Smooth muscle cell (in vitro differentiated cells): ENCODE results near the gene CD36. TPM values are rescaled to one million over a fixed set of nuclear protein-coding genes. Genes with fewer than 3 reads are reported as not detected.

ENCODE experiments used
- DNase-seq: peaks from one replicate; lab custom pipeline; 2025; ENCODE audit not compliant: unreplicated experiment; lab: John Stamatoyannopoulos, UW
- H2AFZ ChIP-seq: fragments of 200-600 bp; sonication (generic); 2 replicates; pipeline ENCODE4 v1.6.0; 2016; ENCODE audit warnings: antibody characterized with exemption, low read depth, mild to moderate bottlenecking
- H3F3A ChIP-seq: fragments of 200-600 bp; sonication (generic); 2 replicates; pipeline ENCODE4 v1.6.0; 2017; ENCODE audit warnings: antibody characterized with exemption, low read depth
- H3K27ac ChIP-seq: fragments of 200-600 bp; sonication (generic); 2 replicates; pipeline ENCODE4 v1.5.1; 2016; ENCODE audit warnings: low read depth, mild to moderate bottlenecking
- H3K27me3 ChIP-seq: fragments of 200-600 bp; sonication (generic); 2 replicates; pipeline ENCODE4 v1.6.1; 2016; ENCODE audit warnings: low read depth, mild to moderate bottlenecking
- H3K36me3 ChIP-seq: fragments of 200-600 bp; sonication (generic); 2 replicates; pipeline ENCODE4 v1.5.1; 2016; ENCODE audit warnings: low read depth
- H3K4me1 ChIP-seq: fragments of 200-600 bp; sonication (generic); 2 replicates; pipeline ENCODE4 v1.5.1; 2016; ENCODE audit warnings: low read depth
- H3K4me2 ChIP-seq: fragments of 200-600 bp; sonication (generic); 2 replicates; pipeline ENCODE4 v1.6.0; 2016; ENCODE audit warnings: mild to moderate bottlenecking
- H3K4me3 ChIP-seq: fragments of 200-600 bp; sonication (generic); 2 replicates; pipeline ENCODE4 v1.5.1; 2016; ENCODE audit warnings: mild to moderate bottlenecking
- H3K79me2 ChIP-seq: fragments of 200-600 bp; sonication (generic); 2 replicates; pipeline ENCODE4 v1.6.0; 2016; ENCODE audit warnings: low read depth, mild to moderate bottlenecking
- H3K9ac ChIP-seq: fragments of 200-600 bp; sonication (generic); 2 replicates; pipeline ENCODE4 v1.6.0; 2016; ENCODE audit warnings: low read depth
- H3K9me3 ChIP-seq: fragments of 200-600 bp; sonication (generic); replicated peaks from 2 replicates; pipeline ENCODE4 v1.5.1; 2016; ENCODE audit warnings: low read depth
- H4K20me1 ChIP-seq: fragments of 200-600 bp; sonication (generic); 2 replicates; pipeline ENCODE4 v1.6.0; 2016; ENCODE audit warnings: low read depth
- CTCF ChIP-seq: fragments of 200-600 bp; sonication (generic); IDR thresholded peaks from 2 replicates; pipeline ENCODE4 v1.5.1; 2017; ENCODE audit warnings: borderline replicate concordance, mild to moderate bottlenecking, antibody characterized with exemption; ENCODE audit not compliant: insufficient read depth, poor library complexity, severe bottlenecking
- WGBS: methylation state at CpG from one replicate; pipeline ENCODE4 v1.1.7; 2016; ENCODE audit warnings: low lambda C conversion rate; 5-methylcytosine and 5-hydroxymethylcytosine counted together
- polyA plus RNA-seq: library from polyadenylated mRNA; unstranded; fragments of >200 nt; fragmentation: Nextera tagmentation; extraction: Ambion mirVana; gene quantifications from 2 replicates; pipeline ENCODE4 v1.2.1, GENCODE V29; 2016
- total RNA-seq: library from RNA; depleted of rRNA; stranded (reverse); fragments of >200 nt; gene quantifications from 2 replicates; pipeline ENCODE4 v1.2.3, GENCODE V29; 2014

The CD36 gene
- total and polyA plus RNA-seq, 2 experiments from 2014 or later, result 0.64 to 2.8 TPM

DNA sequence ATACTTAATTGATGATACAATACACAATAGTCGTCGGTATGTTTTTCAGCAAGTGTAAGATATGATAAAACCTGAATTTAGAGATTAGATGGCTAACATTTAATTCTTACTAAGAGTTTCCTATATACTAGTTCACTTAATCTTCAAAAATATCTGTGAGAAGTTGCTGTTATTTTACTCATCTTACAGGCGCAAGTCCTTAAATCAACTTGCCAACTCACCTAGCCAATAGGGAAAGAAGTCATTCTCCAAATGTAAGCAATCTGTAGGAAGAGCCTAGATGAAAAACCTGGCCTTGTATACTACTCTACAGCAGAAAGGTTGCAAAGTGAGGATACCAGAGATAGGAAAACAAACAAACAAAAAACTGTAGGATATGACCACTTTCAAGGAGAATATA is 10.6 kb downstream of the CD36 start:
- Histone ChIP-seq H3K9ac (no peak overlapping the region), H3K4me1 (no peaks in the 10 kb centered on the region), H3K36me3 (no peaks in the 10 kb centered on the region), H3K27ac (no peak overlapping the region), H3K4me2 (no peak overlapping the region), H3F3A (no peaks in the 10 kb centered on the region), H4K20me1 (no peaks in the 10 kb centered on the region), H3K79me2 (no peaks in the 10 kb centered on the region), H3K9me3 (no peaks in the 10 kb centered on the region), H3K4me3 (no peak overlapping the region), H3K27me3 (no peaks in the 10 kb centered on the region), H2AFZ (no peak overlapping the region)
- no peak for DNase-seq
- no peak for TF ChIP-seq CTCF
- WGBS, result 94% methylated on average over 3 of the region's 3 CpGs

- Histone ChIP-seq H3K79me2 (no peaks in the 10 kb centered on the region), H3K4me2 (no peak overlapping the region), H3K4me1 (no peaks in the 10 kb centered on the region), H4K20me1 (no peaks in the 10 kb centered on the region), H3K36me3 (no peaks in the 10 kb centered on the region), H3K27me3 (no peaks in the 10 kb centered on the region), H3K9me3 (no peaks in the 10 kb centered on the region), H3K4me3 (no peak overlapping the region), H3K9ac (no peak overlapping the region), H3K27ac (no peak overlapping the region), H2AFZ (no peak overlapping the region), H3F3A (no peaks in the 10 kb centered on the region)
- no peak for DNase-seq
- 80% methylated on average over 2 of the region's 2 CpGs for WGBS
- TF ChIP-seq CTCF, result no peak
These were observed 11.6 kb downstream of the CD36 start for GRCh38 chr7:80650030-80650429.

GRCh38 chr7:80651471-80651870 is 13.0 kb downstream of the CD36 start:
- no peak for DNase-seq
- 92% methylated on average over 5 of the region's 5 CpGs for WGBS
- H2AFZ ChIP-seq, result no peak overlapping the region
- no peak for TF ChIP-seq CTCF
- H3K4me1 ChIP-seq, result no peaks in the 10 kb centered on the region
- no peak overlapping the region for H3K9ac ChIP-seq
- no peak overlapping the region for H3K4me3 ChIP-seq
- H3F3A ChIP-seq, result no peaks in the 10 kb centered on the region
- no peaks in the 10 kb centered on the region for H3K9me3 ChIP-seq
- H4K20me1 ChIP-seq, result no peaks in the 10 kb centered on the region
- no peak overlapping the region for H3K4me2 ChIP-seq
- no peaks in the 10 kb centered on the region for H3K27me3 ChIP-seq
- H3K79me2 ChIP-seq, result no peaks in the 10 kb centered on the region
- no peak overlapping the region for H3K27ac ChIP-seq
- H3K36me3 ChIP-seq, result no peaks in the 10 kb centered on the region

- no peak for TF ChIP-seq CTCF
- no peaks in the 10 kb centered on the region for H3K36me3 ChIP-seq
- H3K4me2 ChIP-seq, result no peak overlapping the region
- no peaks in the 10 kb centered on the region for H3K9me3 ChIP-seq
- no peak overlapping the region for H3K9ac ChIP-seq
- H4K20me1 ChIP-seq, result no peaks in the 10 kb centered on the region
- no peaks in the 10 kb centered on the region for H3K79me2 ChIP-seq
- H3K4me3 ChIP-seq, result no peak overlapping the region
- no peak overlapping the region for H3K27ac ChIP-seq
- no peaks in the 10 kb centered on the region for H3K27me3 ChIP-seq
- H2AFZ ChIP-seq, result no peak overlapping the region
- no peaks in the 10 kb centered on the region for H3F3A ChIP-seq
- DNase-seq, result no peak
- no peaks in the 10 kb centered on the region for H3K4me1 ChIP-seq
- 97% methylated on average over 1 of the region's 1 CpG for WGBS
These were observed 14.8 kb downstream of the CD36 start for GRCh38 chr7:80653244-80653643.
